Body of pancreas (tissue), 4 donors: Measurements from ENCODE around the gene ZC3H4. TPM values are rescaled to one million over a fixed set of nuclear protein-coding genes. Genes with fewer than 3 reads are reported as not detected.

ENCODE experiments used
- ATAC-seq: fragments of 150-250 bp; one replicate; pipeline ENCODE4 v1.9.1; 2016
- DNase-seq, 4 donors: peaks; one replicate each; pipeline ENCODE4 v3.0.0-alpha.2; 2019
- H3K27ac ChIP-seq, 4 donors: fragments of 200-600 bp; sonication (generic); 1 replicate in 3 of 4; 2 replicates in 1 of 4; pipeline versions ENCODE4 v1.5.1 to v1.6.1; 2016 to 2019; ENCODE audit warnings: mild to moderate bottlenecking in 1 of 4, mixed read lengths in 1 of 4, moderate library complexity in 1 of 4
- H3K27me3 ChIP-seq, 2 donors: fragments of 200-600 bp; sonication (generic); one replicate each; pipeline ENCODE4 v1.6.0; 2016; ENCODE audit warnings: mild to moderate bottlenecking in 1 of 2
- H3K36me3 ChIP-seq, 2 donors: fragments of 200-600 bp; sonication (generic); replicated peaks in 1 of 2; 2 replicates each; pipeline ENCODE4 v1.5.1; 2016; ENCODE audit warnings: low read depth in 2 of 2; ENCODE audit not compliant: insufficient read depth in 1 of 2
- H3K4me1 ChIP-seq: fragments of 200-600 bp; sonication (generic); one replicate; pipeline ENCODE4 v1.6.0; 2016
- H3K4me3 ChIP-seq, 2 donors: fragments of 200-600 bp; sonication (generic); 1 replicate in 1 of 2; 2 replicates in 1 of 2; pipeline ENCODE4 v1.5.1; 2016 to 2019
- H3K9me3 ChIP-seq, 3 donors: fragments of 200-600 bp; sonication (generic); 1 replicate in 2 of 3; 2 replicates in 1 of 3; pipeline ENCODE4 v1.5.1; 2016
- CTCF ChIP-seq, 7 experiments: fragments of 450-650 bp in 4 of 7; fragments of 200-600 bp in 3 of 7; sonication (generic) in 3 of 7; IDR thresholded peaks; one replicate each; pipeline ENCODE4 v1.5.1; 2016 to 2019; ENCODE audit warnings: antibody characterized with exemption in 7 of 7
- POLR2A ChIP-seq, 3 donors: fragments of 450-650 bp; IDR thresholded peaks; one replicate each; pipeline ENCODE4 v1.6.1; 2016; ENCODE audit warnings: antibody characterized with exemption in 3 of 3, mild to moderate bottlenecking in 2 of 3
- WGBS, 2 donors: methylation state at CpG; one replicate each; pipeline ENCODE4 v1.1.5; 2017; 5-methylcytosine and 5-hydroxymethylcytosine counted together
- intact Hi-C: fragments of 100-400 bp; cut with DNase I; formaldehyde crosslinking; loops from one replicate; pipeline ENCODE4 v1.15.1; 2023
- total RNA-seq, 2 donors: library from RNA; depleted of rRNA; stranded (reverse); fragments of >200 nt; gene quantifications; one replicate each; pipeline ENCODE4 v1.1.0, GENCODE V29; 2016

ZC3H4 gene
- total RNA-seq, result 10 to 100 TPM; 18.9 to 34.3 TPM

GRCh38 chr19:47112997-47113849 is at the start of gene ZC3H4:
Gene ZC3H4, minus strand, starts transcription at chr19:47113776. Its CDS starts 1,192 bp downstream, at chr19:47112584.
- 0 to 1% methylated on average over 57 to 59 of the region's 59 CpGs for WGBS, 2 donors
- TF ChIP-seq POLR2A (IDR thresholded peaks at IDR 0.05) (peak; percentile 88 to 97 (median 97)), CTCF (IDR thresholded peaks at IDR 0.05) (peak in 2 of 7 experiments; percentile 5 to 8)
- ATAC-seq, result peak; percentile 88

GRCh38 chr19:47161876-47162489 is 48.4 kb upstream of the ZC3H4 start:
- H3K27me3 ChIP-seq, result no peaks in the 10 kb centered on the region
- no peak for ATAC-seq

More at GRCh38 chr19:47112997-47113849, at the start of gene ZC3H4:
- Histone ChIP-seq H3K4me1 (peaks cover 24% of the 10 kb centered on the region), H3K4me3 (peak within 1 kb of the TSS; percentile 70 to 75), H3K36me3 (no peaks in the 10 kb centered on the region), H3K9me3 (no peaks in the 10 kb centered on the region), H3K27me3 (no peaks in the 10 kb centered on the region), H3K27ac (peak within 1 kb of the TSS; percentile 99 to 100 (median 99))
- intact Hi-C loops, result no loop called here
- DNase-seq, result peak; percentile 98 to 99 (median 99)

GRCh38 chr19:47158879-47159503 is 45.4 kb upstream of the ZC3H4 start:
- peak overlapping the region in 3 of 4 donors; percentile 42 to 60 (median 53) for H3K27ac ChIP-seq
- 75 to 83% methylated on average over 7 of the region's 7 CpGs for WGBS, 2 donors
- no peak for ATAC-seq
- no peak overlapping the region for H3K4me3 ChIP-seq
- no peaks in the 10 kb centered on the region for H3K9me3 ChIP-seq
- H3K4me1 ChIP-seq, result peaks cover 13% of the 10 kb centered on the region
- intact Hi-C loops, result no loop called here
- H3K36me3 ChIP-seq, result peaks cover 0 to 6% of the 10 kb centered on the region in 2 donors
- no peak for DNase-seq
- H3K27me3 ChIP-seq, result no peaks in the 10 kb centered on the region
- TF ChIP-seq CTCF (IDR thresholded peaks at IDR 0.05) (no peak), POLR2A (IDR thresholded peaks at IDR 0.05) (no peak)

More at GRCh38 chr19:47161876-47162489, 48.4 kb upstream of the ZC3H4 start:
- no peak for DNase-seq
- peaks cover 13% of the 10 kb centered on the region for H3K4me1 ChIP-seq
- peaks cover 0 to 6% of the 10 kb centered on the region in 2 donors for H3K36me3 ChIP-seq
- no peaks in the 10 kb centered on the region for H3K9me3 ChIP-seq
- TF ChIP-seq CTCF (IDR thresholded peaks at IDR 0.05) (no peak), POLR2A (IDR thresholded peaks at IDR 0.05) (no peak)
- intact Hi-C loops, result no loop called here
- H3K27ac ChIP-seq, result no peak overlapping the region
- 68 to 70% methylated on average over 3 of the region's 3 CpGs for WGBS, 2 donors
- H3K4me3 ChIP-seq, result no peak overlapping the region

- ATAC-seq (no peak), DNase-seq (no peak)
- Histone ChIP-seq H3K4me1 (peaks cover 13% of the 10 kb centered on the region), H3K27ac (peak overlapping the region; percentile 42 to 60 (median 52)), H3K4me3 (no peak overlapping the region), H3K36me3 (peaks cover 0 to 6% of the 10 kb centered on the region in 2 donors), H3K27me3 (no peaks in the 10 kb centered on the region), H3K9me3 (no peaks in the 10 kb centered on the region)
- TF ChIP-seq POLR2A (IDR thresholded peaks at IDR 0.05) (no peak), CTCF (IDR thresholded peaks at IDR 0.05) (no peak)
- intact Hi-C loops, result no loop called here
- WGBS, 2 donors, result 74 to 75% methylated on average over 8 of the region's 8 CpGs
These were observed 44.8 kb upstream of the ZC3H4 start for GRCh38 chr19:47158367-47158791.
